HG03103 (cell line): Measurements from ENCODE around the gene ERC2.

ENCODE experiments used
- ATAC-seq: cut with Tn5 transposase; IDR thresholded peaks from one replicate; pipeline ENCODE4 v1.9.1; 2021; ENCODE audit warnings: low read depth; ENCODE audit not compliant: unreplicated experiment

Gene ERC2

GRCh38 chr3:56197259-56197965 is 270.9 kb downstream of the ERC2 start:
- no peak for ATAC-seq

GRCh38 chr3:56196700-56197099 is 271.6 kb downstream of the ERC2 start:
- no peak for ATAC-seq

GRCh38 chr3:56193519-56193918 is 274.7 kb downstream of the ERC2 start:
- no peak for ATAC-seq

GRCh38 chr3:56192001-56192400 is 276.3 kb downstream of the ERC2 start:
- no peak for ATAC-seq

- no peak for ATAC-seq
Measured at GRCh38 chr3:56190771-56191305, 277.4 kb downstream of the ERC2 start.

GRCh38 chr3:56190130-56190529 is 278.1 kb downstream of the ERC2 start:
- ATAC-seq, result no peak

- no peak for ATAC-seq
Measured at GRCh38 chr3:56189536-56189935, 278.7 kb downstream of the ERC2 start.

- ATAC-seq, result no peak
Measured at GRCh38 chr3:56188201-56188600, 280.1 kb downstream of the ERC2 start.

GRCh38 chr3:56187051-56187450 is 281.2 kb downstream of the ERC2 start:
- ATAC-seq, result no peak

GRCh38 chr3:56185827-56186226 is 282.4 kb downstream of the ERC2 start:
- no peak for ATAC-seq

GRCh38 chr3:56183529-56183928 is 284.7 kb downstream of the ERC2 start:
- ATAC-seq, result no peak

- ATAC-seq, result no peak
Measured at GRCh38 chr3:56180433-56180832, 287.8 kb downstream of the ERC2 start.

GRCh38 chr3:56173601-56174000 is 294.7 kb downstream of the ERC2 start:
- ATAC-seq, result no peak

- ATAC-seq, result no peak
Measured at GRCh38 chr3:56164436-56164835, 303.8 kb downstream of the ERC2 start.

- no peak for ATAC-seq
Measured at GRCh38 chr3:56157693-56158362, 310.4 kb downstream of the ERC2 start.

GRCh38 chr3:56154297-56154696 is 314.0 kb downstream of the ERC2 start:
- no peak for ATAC-seq

GRCh38 chr3:56147354-56147753 is 320.9 kb downstream of the ERC2 start:
- ATAC-seq, result no peak

GRCh38 chr3:56145410-56145809 is 322.9 kb downstream of the ERC2 start:
- no peak for ATAC-seq

GRCh38 chr3:56144805-56145204 is 323.5 kb downstream of the ERC2 start:
- no peak for ATAC-seq

- no peak for ATAC-seq
Measured at GRCh38 chr3:56137415-56137814, 330.9 kb downstream of the ERC2 start.

GRCh38 chr3:56136514-56136913 is 331.8 kb downstream of the ERC2 start:
- ATAC-seq, result no peak

- no peak for ATAC-seq
Measured at GRCh38 chr3:56135941-56136340, 332.3 kb downstream of the ERC2 start.
